Measurements from ENCODE around the gene PRKACA.

Gene PRKACA

GRCh38 chr19:14116525-14116917 lies 1.0 kb downstream of the PRKACA start:
- no peak for DNase-seq

DNA sequence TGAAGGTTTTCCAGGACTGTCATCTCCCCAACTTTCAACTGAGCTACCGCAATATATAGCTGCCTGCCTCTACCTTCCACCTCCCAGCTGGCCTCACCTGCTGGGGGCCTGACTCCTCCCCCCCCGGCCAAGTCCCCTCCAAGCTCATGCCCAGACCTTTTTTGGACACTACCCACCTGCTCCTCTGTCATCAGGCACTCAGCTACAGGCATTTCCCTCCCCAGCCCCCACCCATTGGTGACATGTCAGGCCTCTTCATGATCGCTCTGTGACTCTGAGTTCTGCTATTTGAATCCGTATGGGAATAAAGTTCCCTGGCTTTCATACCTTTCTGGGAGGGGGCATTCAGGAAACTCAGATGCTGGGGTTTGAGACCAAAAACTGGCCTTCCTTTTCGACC lies 1.8 kb downstream of the PRKACA start:
- DNase-seq: no peak

GRCh38 chr19:14114854-14115253 lies 2.7 kb downstream of the PRKACA start:
- DNase-seq: peak; percentile 65

DNA sequence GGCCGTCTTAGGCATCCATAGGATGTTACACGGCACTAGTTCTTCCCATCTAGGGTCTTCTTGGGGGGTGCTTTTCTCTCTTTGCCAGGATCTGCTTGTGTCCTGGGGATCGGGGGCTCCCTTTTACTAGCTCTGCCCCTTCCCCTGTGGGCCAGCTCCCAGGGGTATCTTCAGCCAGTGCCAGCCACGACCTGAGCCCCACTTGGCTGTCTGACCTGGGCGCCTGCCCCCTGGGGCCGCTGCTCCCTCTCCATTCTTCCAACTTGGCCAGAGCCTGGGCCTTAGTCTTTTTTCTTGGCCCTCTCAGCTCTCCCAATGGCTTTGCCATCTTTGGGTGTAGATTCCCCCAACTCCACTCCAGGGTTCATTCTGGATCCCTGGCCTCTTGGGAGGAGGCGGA lies 3.1 kb downstream of the PRKACA start:
- DNase-seq: no peak

DNA sequence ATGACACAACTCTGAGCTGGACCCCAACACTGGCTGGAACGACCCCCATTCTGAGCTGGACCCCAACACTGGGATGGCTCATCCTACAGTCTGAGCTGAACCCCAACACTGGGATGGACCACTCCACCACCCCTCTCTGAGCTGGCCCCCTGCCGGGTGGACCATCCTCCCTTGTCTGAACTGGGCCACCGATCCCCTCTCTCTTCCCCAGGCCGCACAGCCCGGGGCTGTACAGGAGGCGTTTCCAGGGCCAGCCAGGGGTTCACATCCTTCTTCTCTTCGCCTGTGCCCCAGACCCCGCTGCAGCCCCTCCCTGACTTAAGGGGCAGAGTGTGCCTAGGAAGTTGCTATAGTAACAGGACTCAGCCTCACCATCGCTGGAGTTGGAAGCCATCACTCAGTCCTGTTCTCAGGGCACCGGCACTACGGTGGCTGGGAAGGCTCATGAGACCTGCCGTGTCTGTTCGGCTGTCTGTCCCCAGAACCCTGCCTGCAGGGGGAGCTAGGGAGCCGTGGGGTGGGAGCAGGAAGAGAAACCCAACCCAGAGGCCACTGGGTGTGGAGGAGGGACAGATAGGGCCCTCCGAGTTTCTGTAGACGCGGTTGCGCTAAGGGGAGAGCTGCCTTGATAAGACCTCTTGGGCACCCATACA lies 3.7 kb downstream of the PRKACA start:
- DNase-seq: peak; percentile 51

DNA sequence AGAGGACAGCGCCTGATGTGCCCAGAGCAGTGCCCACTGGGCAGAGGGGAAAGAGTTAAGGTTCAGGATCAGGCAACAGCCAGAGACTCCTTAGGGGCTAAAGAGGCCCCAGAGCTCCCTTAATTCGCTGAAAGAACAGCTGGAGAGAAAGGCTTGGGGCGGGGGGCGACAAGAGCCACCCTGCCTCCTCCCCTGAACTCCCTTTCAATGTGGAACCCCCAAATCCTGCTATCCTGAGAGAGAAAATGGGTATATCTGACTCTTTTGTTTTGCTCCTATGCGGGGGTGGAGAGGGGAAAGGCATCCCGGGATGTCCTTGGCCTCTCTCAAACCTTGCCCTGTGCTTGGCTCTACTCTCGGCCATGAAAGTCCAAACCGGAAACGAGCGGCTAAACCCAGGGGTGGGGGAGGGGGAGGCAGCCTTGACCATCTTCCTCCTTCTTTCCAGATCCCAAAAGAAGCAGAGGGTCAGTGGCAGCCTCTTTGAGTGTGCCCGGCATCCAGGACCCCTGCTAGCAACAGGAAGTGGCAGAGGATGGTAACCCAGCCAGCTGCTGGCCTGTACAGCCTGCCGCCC lies 4.7 kb downstream of the PRKACA start:
- DNase-seq: no peak

DNA sequence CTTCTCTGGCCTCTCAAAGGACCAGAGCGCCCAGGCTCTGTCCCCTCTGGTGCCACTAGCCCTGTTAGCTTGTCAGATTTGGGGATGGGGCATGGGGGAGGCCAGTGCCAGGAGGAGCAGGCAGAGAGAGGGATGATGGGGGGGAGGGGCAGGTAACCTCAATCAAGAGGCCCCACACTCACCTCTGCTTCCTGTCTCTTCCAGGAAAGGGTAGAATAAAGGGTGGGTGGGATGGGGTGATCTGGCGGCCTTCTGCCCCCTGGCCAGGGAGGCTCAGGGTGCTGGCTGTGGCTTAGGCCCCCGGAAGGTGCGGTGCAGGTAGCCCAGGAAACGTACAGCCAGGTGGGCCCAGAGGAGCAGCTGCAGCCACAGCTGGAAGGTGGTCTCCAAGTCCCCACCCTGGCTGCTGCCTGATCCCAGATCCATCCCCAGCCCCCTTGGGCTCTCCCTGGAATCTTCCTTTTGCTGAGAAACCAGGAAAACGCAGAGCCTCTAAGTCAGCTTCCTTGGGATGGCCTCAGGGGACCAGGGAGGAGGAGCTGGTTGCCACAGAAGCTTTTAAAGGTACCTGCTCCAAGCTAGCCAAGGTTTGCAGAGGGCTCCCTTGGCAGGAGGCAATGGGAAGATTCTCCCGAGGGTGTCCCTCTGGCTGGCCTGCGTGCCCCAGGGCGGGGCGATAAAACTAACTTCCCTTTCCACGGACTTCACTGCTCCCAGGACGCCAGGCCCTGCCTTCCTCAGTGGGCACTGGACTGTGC lies 5.3 kb downstream of the PRKACA start:
- no peak for DNase-seq

DNA sequence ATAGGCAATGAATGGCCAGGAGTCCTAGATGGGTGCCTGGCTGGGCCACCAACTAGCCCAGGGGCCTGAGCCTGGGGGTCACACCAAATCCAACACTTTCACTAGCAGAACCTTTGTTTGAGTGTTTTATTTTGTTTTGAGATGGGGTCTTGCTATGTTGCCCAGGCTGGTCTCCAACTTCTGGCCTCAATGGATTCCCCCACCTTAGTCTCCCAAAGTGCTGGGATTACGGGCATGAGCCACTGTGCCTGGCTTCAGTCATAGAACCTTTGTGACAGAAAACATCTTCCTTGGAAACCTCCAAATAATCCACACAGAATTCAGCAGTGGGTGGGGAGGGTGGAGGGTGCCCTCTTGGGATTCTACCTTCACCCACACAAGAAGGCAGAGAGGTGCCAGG lies 6.1 kb downstream of the PRKACA start:
- DNase-seq: no peak

- no peak for DNase-seq
These were observed 6.9 kb downstream of the PRKACA start for GRCh38 chr19:14110650-14111049.

DNA sequence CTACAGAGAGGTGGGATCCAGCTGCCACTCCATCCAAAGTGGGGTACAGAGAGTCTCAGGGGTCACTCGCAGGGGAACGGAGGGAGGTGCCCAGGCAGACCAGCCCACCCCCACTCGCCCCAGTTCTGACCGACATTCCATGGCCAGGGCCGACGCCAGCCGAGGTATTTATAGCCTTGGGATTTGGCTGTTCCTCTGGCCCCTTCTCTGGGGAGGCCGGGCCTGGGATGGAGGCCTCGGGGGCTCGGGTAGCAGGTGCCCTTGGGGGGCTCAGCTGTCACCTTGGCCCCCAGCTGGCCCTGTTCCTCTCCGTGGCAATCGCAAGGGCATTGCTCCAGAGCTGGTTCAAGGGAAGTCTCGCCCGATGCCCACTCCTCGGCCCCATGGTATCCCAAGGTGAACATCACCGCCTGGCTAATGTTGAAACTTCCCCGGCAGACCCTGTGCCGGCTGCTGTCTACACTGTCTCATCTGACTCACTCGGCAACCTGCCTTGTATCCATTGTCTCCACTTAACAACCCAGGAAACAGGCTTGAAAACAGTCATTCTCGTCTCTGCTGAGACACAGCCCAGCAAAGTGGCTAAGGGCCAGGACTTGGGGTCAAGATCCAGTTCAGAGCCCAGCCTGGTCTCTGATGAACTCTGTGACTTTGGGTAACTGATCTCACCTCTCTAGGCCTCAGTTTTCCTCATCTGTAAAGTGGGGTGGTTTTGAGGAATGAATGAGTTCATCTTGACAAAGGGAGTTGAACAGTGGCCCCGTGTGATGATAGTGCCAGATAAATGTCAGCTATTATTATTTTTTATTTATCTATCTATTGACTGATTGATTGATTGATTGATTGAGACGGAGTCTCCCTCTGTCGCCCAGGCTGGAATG lies 9.7 kb downstream of the PRKACA start:
- no peak for DNase-seq

GRCh38 chr19:14106840-14107239 lies 10.7 kb downstream of the PRKACA start:
- no peak for DNase-seq

GRCh38 chr19:14105680-14106079 lies 11.9 kb downstream of the PRKACA start:
- no peak for DNase-seq

DNA sequence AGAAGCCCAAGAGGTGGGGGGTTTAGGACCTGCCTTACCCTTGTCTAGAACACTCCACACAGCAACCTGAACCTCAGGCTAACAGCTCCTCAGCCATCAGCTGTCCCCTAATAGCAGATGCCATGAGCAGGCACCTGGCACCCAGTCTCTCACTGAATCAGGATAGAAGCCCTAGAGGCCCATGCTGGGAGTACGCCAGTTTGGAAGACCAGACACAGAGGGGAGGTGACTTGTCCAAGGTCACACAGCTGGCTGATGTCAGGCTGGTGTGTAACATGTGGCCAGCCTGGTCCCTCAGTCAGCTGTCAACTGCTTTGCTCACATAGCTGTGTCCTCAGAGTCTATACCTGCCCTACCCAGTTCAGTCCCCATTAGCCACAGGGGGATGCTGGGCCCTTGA lies 14.3 kb downstream of the PRKACA start:
- DNase-seq: no peak

DNA sequence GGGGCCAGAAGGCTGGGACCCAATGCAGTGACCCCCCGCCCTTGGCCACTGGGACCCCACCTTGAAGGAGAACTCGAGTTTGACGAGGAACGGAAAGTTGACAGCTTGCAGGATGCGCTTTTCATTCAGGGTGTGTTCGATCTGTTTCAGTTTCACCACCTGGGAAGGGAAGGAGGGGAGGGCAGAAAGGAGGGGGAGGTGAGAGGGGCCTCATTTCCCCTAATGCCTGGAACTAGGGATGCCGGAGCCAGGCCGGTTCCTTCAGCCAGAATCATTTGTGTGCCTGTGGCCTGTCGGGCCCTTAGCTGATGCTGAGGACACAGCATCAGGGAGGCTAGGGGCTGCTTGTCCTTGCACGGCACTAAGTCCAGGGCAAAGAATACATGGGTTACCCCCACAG lies 14.8 kb downstream of the PRKACA start:
- no peak for DNase-seq

- no peak for DNase-seq
These were observed 15.4 kb downstream of the PRKACA start for GRCh38 chr19:14102102-14102696.

GRCh38 chr19:14101003-14101545 lies 16.5 kb downstream of the PRKACA start:
- no peak for DNase-seq

GRCh38 chr19:14097532-14098151 lies 19.9 kb downstream of the PRKACA start:
- DNase-seq: no peak

DNA sequence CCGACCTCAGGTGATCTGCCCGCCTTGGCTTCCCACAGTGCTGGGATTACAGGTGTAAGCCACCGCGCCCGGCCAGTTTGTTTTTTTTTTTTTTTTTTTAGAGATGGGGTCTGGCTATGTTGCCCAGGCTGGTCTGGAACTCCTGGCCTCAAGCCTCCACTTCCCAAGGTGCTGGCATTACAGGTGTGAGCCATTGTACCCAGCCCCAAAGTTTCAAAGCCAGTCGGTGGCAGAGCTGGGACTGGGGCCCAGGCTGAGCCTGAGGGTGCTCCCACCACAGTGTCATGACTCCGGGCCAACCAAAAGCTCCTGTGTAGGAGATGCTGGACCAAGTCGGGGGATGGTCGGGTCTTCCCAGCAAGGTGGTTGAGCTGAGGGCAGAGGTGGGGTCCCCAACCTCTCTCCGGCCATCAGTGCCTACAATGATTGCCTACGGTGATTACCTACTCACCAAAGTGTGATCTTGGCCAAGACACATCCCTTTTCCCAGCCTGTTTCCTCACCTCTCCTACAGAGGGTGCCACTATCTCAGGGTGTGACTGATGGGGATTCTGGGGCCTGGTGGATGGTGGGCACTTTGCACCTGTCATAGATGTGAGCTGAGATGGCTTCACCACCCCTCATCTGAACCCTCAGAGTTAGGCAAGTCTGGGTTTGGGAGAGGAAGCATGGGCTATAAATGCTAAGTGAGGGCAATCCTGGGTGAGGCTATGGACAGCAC lies 21.1 kb downstream of the PRKACA start:
- no peak for DNase-seq

DNA sequence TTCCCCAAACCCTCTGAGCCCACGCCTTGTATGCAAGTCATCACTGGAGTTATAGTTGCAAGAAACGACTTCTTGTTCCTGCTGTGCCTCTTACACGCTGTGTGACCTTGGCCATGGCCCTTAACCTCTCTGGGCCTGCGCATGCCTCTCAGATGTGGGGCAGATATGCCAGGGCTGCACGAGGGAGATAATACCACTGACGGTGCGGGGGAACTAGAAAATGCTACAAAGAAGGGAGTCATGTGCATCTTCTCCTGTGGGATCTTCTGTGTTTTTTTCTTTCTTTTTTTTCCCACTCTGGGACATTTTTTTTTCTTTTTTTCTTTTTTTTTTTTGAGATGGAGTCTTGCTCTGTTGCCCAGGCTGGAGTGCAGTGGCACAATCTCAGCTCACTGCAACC lies 22.7 kb downstream of the PRKACA start:
- DNase-seq: no peak

GRCh38 chr19:14093117-14093823 lies 24.3 kb downstream of the PRKACA start:
- DNase-seq: no peak
